Measurements from ENCODE around the gene ANO2. TPM values are rescaled to one million over a fixed set of nuclear protein-coding genes. Genes with fewer than 3 reads are reported as not detected.

ANO2 gene
- total RNA-seq, 1 donor from 2014 or later = 1.9 TPM

DNA sequence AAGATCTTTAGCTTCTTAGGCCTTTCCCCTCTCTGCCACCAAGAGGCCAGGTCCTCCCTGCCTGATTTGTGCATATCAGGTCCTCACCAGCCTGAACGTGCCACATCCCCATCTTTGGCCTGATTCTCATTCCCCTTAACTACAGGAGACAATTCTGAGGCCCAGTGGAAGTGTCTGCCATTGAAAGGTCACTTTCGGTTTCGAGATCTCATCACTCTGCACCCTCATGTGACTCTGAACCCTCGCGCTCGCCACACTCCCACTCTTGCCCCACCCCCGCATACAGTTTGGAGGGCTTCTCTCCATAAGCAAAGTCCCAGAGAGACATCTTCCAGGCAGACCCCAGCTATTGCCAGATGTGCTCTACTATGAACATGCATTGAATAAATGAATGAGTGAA, 324.2 kb downstream of the ANO2 start:
- TF ChIP-seq, protein P1, sequence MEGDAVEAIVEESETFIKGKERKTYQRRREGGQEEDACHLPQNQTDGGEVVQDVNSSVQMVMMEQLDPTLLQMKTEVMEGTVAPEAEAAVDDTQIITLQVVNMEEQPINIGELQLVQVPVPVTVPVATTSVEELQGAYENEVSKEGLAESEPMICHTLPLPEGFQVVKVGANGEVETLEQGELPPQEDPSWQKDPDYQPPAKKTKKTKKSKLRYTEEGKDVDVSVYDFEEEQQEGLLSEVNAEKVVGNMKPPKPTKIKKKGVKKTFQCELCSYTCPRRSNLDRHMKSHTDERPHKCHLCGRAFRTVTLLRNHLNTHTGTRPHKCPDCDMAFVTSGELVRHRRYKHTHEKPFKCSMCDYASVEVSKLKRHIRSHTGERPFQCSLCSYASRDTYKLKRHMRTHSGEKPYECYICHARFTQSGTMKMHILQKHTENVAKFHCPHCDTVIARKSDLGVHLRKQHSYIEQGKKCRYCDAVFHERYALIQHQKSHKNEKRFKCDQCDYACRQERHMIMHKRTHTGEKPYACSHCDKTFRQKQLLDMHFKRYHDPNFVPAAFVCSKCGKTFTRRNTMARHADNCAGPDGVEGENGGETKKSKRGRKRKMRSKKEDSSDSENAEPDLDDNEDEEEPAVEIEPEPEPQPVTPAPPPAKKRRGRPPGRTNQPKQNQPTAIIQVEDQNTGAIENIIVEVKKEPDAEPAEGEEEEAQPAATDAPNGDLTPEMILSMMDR (conservative IDR thresholded peaks at IDR 0.05) = no peak
- no peak for DNase-seq (ENCODE audit: low read depth, low spot score)
- Mint-ChIP-seq H3K27me3 (ENCODE audit: low read depth) (no peaks in the 10 kb centered on the region), H3K9me3 (no peaks in the 10 kb centered on the region), H3K4me1 (no peaks in the 10 kb centered on the region), H3K4me3 (no peak overlapping the region), H3K27ac (ENCODE audit: unreplicated experiment) (no peak overlapping the region), H3K36me3 (ENCODE audit: low read depth) (peaks cover 2% of the 10 kb centered on the region)

GRCh38 chr12:5619628-5620027, 325.4 kb downstream of the ANO2 start:
- TF ChIP-seq, protein P1 (conservative IDR thresholded peaks at IDR 0.05) = no peak
- Mint-ChIP-seq H3K36me3 (ENCODE audit: low read depth) (peaks cover 2% of the 10 kb centered on the region), H3K4me1 (no peaks in the 10 kb centered on the region), H3K4me3 (no peak overlapping the region), H3K27me3 (ENCODE audit: low read depth) (no peaks in the 10 kb centered on the region), H3K27ac (ENCODE audit: unreplicated experiment) (no peak overlapping the region), H3K9me3 (no peaks in the 10 kb centered on the region)
- DNase-seq (ENCODE audit: low read depth, low spot score) = no peak

- H3K4me1 Mint-ChIP-seq = no peaks in the 10 kb centered on the region
- H3K27ac Mint-ChIP-seq (ENCODE audit: unreplicated experiment) = no peak overlapping the region
- H3K36me3 Mint-ChIP-seq (ENCODE audit: low read depth) = peaks cover 2% of the 10 kb centered on the region
- H3K27me3 Mint-ChIP-seq (ENCODE audit: low read depth) = no peaks in the 10 kb centered on the region
- H3K4me3 Mint-ChIP-seq = no peak overlapping the region
- no peak for DNase-seq (ENCODE audit: low read depth, low spot score)
- no peaks in the 10 kb centered on the region for H3K9me3 Mint-ChIP-seq
- TF ChIP-seq, protein P1 (conservative IDR thresholded peaks at IDR 0.05) = no peak
Measured at GRCh38 chr12:5616854-5617253, 328.2 kb downstream of the ANO2 start.

DNA sequence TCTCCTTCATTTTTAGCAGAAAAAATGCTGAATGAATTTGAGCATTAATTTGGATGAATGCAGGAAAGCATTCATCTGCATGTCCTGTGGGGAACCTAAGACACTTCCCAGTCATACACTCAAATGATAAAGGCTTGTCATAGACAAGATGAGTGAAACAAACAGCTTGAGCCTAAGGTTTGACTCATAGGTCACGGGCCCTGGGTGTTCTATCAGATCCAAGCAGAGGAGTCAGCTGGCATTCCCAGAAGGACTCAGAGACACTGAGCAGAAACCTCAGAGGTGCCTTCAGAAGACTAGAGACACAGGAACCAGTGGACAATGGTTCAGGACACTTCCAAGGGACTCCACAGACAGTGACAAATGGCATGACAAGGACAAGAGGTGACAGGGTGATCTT, 329.3 kb downstream of the ANO2 start:
- TF ChIP-seq, protein P1 (conservative IDR thresholded peaks at IDR 0.05) = no peak
- Mint-ChIP-seq H3K9me3 (no peaks in the 10 kb centered on the region), H3K27me3 (ENCODE audit: low read depth) (no peaks in the 10 kb centered on the region), H3K27ac (ENCODE audit: unreplicated experiment) (no peak overlapping the region), H3K4me1 (no peaks in the 10 kb centered on the region), H3K36me3 (ENCODE audit: low read depth) (peaks cover 2% of the 10 kb centered on the region), H3K4me3 (no peak overlapping the region)
- DNase-seq (ENCODE audit: low read depth, low spot score) = no peak

DNA sequence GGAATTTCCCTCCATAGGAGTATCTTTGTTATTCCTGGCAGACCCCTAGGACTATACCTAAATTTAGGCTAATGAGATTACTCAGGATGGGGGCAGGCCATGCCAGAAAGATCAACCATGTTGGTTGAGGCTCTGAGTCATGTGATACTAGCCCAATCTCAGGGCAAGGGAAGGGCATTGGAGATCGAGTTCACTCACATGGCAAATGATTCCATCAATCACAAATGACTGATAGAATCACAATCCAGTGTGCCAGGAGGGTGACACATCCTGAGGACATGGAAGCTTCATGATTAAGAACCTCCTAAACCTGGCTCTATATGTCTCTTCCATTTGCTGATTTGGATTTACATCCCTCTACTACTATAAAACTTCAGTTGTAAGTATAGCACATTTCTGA, 330.8 kb downstream of the ANO2 start:
- peaks cover 2% of the 10 kb centered on the region for H3K36me3 Mint-ChIP-seq (ENCODE audit: low read depth)
- TF ChIP-seq, protein P1 (conservative IDR thresholded peaks at IDR 0.05) = no peak
- H3K9me3 Mint-ChIP-seq = no peaks in the 10 kb centered on the region
- H3K4me3 Mint-ChIP-seq = no peak overlapping the region
- no peaks in the 10 kb centered on the region for H3K27me3 Mint-ChIP-seq (ENCODE audit: low read depth)
- no peak for DNase-seq (ENCODE audit: low read depth, low spot score)
- no peak overlapping the region for H3K27ac Mint-ChIP-seq (ENCODE audit: unreplicated experiment)
- H3K4me1 Mint-ChIP-seq = no peaks in the 10 kb centered on the region

Measured in neural crest cell (in vitro differentiated cells).